ENCODE results near the gene CFAP61. TPM values are rescaled to one million over a fixed set of nuclear protein-coding genes. Genes with fewer than 3 reads are reported as not detected.

The CFAP61 gene
- total and polyA plus RNA-seq, 10 donors: 0.06 to 0.17 TPM; not detected in 8

- TF ChIP-seq CTCF (IDR thresholded peaks at IDR 0.05 in 8 of 11, conservative IDR thresholded peaks at IDR 0.05 in 3 of 11): peak; percentile 71 to 91 (median 85)
- no peak for TF ChIP-seq POLR2A (IDR thresholded peaks at IDR 0.05)
- peak; percentile 83 to 90 (median 88) for TF ChIP-seq POLR2AphosphoS5 (IDR thresholded peaks at IDR 0.05)
- no peaks in the 10 kb centered on the region for H3K27me3 ChIP-seq (replicated peaks in 1 of 7)
- WGBS, 5 donors: 0 to 1% (median 1%) methylated on average over 34 to 81 of the region's 81 CpGs
- intact Hi-C loops (cut with DNase I; ENCODE audit: low total_unique reads): no loop called here
- peaks cover 0 to 6% (median 0%) of the 10 kb centered on the region in 6 donors for H3K36me3 ChIP-seq
- H3K27ac ChIP-seq: peak within 1 kb of the TSS; percentile 59 to 88 (median 78)
- no peaks in the 10 kb centered on the region for H3K9me3 ChIP-seq
- peaks cover 20 to 69% (median 44%) of the 10 kb centered on the region in 6 donors for H3K4me1 ChIP-seq
- DNase-seq: peak; percentile 98
- H3K4me3 ChIP-seq: peak within 1 kb of the TSS; percentile 94 to 99 (median 97)
These were observed 35.1 kb upstream of the CFAP61 start, which contains the start of gene NAA20 for GRCh38 chr20:20017001-20017843. NAA20 (plus strand) TSS chr20:20017362; CDS start chr20:20017397, 35 bp downstream.

- H3K4me1 ChIP-seq: peaks cover 20 to 75% (median 46%) of the 10 kb centered on the region in 6 donors
- no peak for TF ChIP-seq POLR2A (IDR thresholded peaks at IDR 0.05)
- no peak for TF ChIP-seq CTCF (IDR thresholded peaks at IDR 0.05 in 8 of 11, conservative IDR thresholded peaks at IDR 0.05 in 3 of 11)
- TF ChIP-seq POLR2AphosphoS5 (IDR thresholded peaks at IDR 0.05): no peak
- no peaks in the 10 kb centered on the region for H3K9me3 ChIP-seq
- intact Hi-C loops (cut with DNase I; ENCODE audit: low total_unique reads): no loop called here
- peak overlapping the region; percentile 59 to 88 (median 78) for H3K27ac ChIP-seq
- peaks cover 0 to 12% (median 2%) of the 10 kb centered on the region in 6 donors for H3K36me3 ChIP-seq
- no peaks in the 10 kb centered on the region for H3K27me3 ChIP-seq (replicated peaks in 1 of 7)
- no peak for DNase-seq
- H3K4me3 ChIP-seq: peak overlapping the region; percentile 94 to 99 (median 97)
- WGBS, 5 donors: 4 to 9% (median 6%) methylated on average over 7 to 17 of the region's 17 CpGs
These were observed 34.5 kb upstream of the CFAP61 start for GRCh38 chr20:20017844-20018185.

- intact Hi-C loops (cut with DNase I; ENCODE audit: low total_unique reads): no loop called here
- H3K4me1 ChIP-seq: peaks cover 20 to 76% (median 48%) of the 10 kb centered on the region in 6 donors
- WGBS, 5 donors: 84 to 94% (median 89%) methylated on average over 8 of the region's 8 CpGs
- H3K27me3 ChIP-seq (replicated peaks in 1 of 7): no peaks in the 10 kb centered on the region
- DNase-seq: no peak
- peaks cover 0 to 18% (median 4%) of the 10 kb centered on the region in 6 donors for H3K36me3 ChIP-seq
- H3K4me3 ChIP-seq: peak overlapping the region in 5 of 8 donors; percentile 94 to 98 (median 96)
- no peaks in the 10 kb centered on the region for H3K9me3 ChIP-seq
- TF ChIP-seq POLR2AphosphoS5 (IDR thresholded peaks at IDR 0.05): no peak
- no peak for TF ChIP-seq POLR2A (IDR thresholded peaks at IDR 0.05)
- TF ChIP-seq CTCF (IDR thresholded peaks at IDR 0.05 in 8 of 11, conservative IDR thresholded peaks at IDR 0.05 in 3 of 11): no peak
- H3K27ac ChIP-seq: no peak overlapping the region
These were observed 34.0 kb upstream of the CFAP61 start for GRCh38 chr20:20018366-20018765.

GRCh38 chr20:20019123-20019522 is 33.2 kb upstream of the CFAP61 start:
- Histone ChIP-seq H3K27ac (no peak overlapping the region), H3K4me3 (peak overlapping the region in 1 of 8 donors; percentile 94), H3K4me1 (peaks cover 20 to 80% (median 48%) of the 10 kb centered on the region in 6 donors), H3K9me3 (no peaks in the 10 kb centered on the region), H3K27me3 (replicated peaks in 1 of 7) (no peaks in the 10 kb centered on the region), H3K36me3 (peaks cover 0 to 25% (median 4%) of the 10 kb centered on the region in 6 donors)
- DNase-seq: no peak
- TF ChIP-seq POLR2AphosphoS5 (IDR thresholded peaks at IDR 0.05): no peak
- no peak for TF ChIP-seq CTCF (IDR thresholded peaks at IDR 0.05 in 8 of 11, conservative IDR thresholded peaks at IDR 0.05 in 3 of 11)
- no peak for TF ChIP-seq POLR2A (IDR thresholded peaks at IDR 0.05)
- WGBS, 5 donors: 73 to 91% (median 85%) methylated on average over 2 of the region's 2 CpGs
- intact Hi-C loops (cut with DNase I; ENCODE audit: low total_unique reads): no loop called here
